Bronchial epithelial cell (primary cell): Measurements from ENCODE around the gene LCN10. TPM values are rescaled to one million over a fixed set of nuclear protein-coding genes. Genes with fewer than 3 reads are reported as not detected.

Experiments
- DNase-seq: peaks from one replicate; pipeline ENCODE4 v3.0.0-alpha.2; 2010; ENCODE audit warnings: low read depth
- FAIRE-seq: peaks from 2 replicates; lab custom pipeline; 2011; peaks lifted over from hg19 to GRCh38; lab: Jason Lieb, UNC
- H3K27me3 ChIP-seq: 2 replicates; pipeline ENCODE4 v1.5.1; 2011; ENCODE audit warnings: low read length; ENCODE audit not compliant: control insufficient read depth, insufficient read depth
- H3K36me3 ChIP-seq: 2 replicates; pipeline ENCODE4 v1.5.1; 2011; ENCODE audit warnings: low read length; ENCODE audit not compliant: control insufficient read depth, insufficient read depth
- H3K4me3 ChIP-seq: 2 replicates; pipeline ENCODE4 v1.5.1; 2011; ENCODE audit warnings: mild to moderate bottlenecking, low read depth, low read length, control low read depth
- total RNA-seq: library from RNA; depleted of rRNA; stranded (reverse); fragments of >200 nt; gene quantifications from 2 replicates; pipeline ENCODE4 v1.2.1, GENCODE V29; 2014
- TF ChIP-seq, protein P1 (sequence below): IDR thresholded peaks from 2 replicates; pipeline ENCODE4 v1.5.1; 2011; ENCODE audit warnings: mild to moderate bottlenecking, moderate library complexity, low read length, control low read depth, inconsistent platforms; ENCODE audit not compliant: insufficient read depth, severe bottlenecking

Gene LCN10
- total RNA-seq, 1 donor from 2014 or later, result not detected

DNA sequence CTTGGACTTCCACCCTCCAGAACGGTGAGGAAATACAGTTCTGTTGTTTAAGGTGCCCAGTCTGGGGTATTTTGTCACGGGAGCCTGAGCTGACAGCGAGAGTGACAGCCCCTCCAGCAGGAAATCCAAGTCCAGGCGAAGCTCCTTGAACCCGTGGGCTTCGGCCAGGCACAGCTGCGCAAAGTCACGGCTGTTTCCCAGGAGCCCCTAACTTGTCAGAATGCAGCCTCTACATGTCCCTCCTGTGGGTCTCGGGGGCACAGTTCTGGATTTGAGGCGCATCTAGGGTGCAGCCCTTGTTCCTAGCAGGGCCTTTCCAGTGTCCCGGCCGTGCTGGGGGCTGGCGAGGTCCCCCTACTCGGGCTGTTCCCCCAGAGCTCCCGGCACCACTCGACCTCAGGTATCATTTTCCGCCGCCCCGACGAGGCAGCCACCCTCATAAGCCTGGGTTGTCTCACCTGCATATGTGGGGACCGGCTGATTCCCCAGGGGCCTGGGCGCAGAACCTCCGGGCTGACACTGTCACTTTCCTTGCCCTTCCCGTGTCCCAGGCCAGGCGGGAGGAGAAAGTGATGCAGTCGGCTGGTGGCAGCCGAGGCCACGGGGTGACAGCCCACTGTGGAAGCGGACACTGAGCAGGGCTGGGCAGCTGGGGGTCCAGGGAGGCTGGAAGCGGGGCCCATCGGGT, 10.8 kb upstream of the LCN10 start:
- H3K27me3 ChIP-seq, result no peaks in the 10 kb centered on the region
- no peak for DNase-seq
- FAIRE-seq, result no peak
- no peak overlapping the region for H3K4me3 ChIP-seq
- TF ChIP-seq, protein P1, sequence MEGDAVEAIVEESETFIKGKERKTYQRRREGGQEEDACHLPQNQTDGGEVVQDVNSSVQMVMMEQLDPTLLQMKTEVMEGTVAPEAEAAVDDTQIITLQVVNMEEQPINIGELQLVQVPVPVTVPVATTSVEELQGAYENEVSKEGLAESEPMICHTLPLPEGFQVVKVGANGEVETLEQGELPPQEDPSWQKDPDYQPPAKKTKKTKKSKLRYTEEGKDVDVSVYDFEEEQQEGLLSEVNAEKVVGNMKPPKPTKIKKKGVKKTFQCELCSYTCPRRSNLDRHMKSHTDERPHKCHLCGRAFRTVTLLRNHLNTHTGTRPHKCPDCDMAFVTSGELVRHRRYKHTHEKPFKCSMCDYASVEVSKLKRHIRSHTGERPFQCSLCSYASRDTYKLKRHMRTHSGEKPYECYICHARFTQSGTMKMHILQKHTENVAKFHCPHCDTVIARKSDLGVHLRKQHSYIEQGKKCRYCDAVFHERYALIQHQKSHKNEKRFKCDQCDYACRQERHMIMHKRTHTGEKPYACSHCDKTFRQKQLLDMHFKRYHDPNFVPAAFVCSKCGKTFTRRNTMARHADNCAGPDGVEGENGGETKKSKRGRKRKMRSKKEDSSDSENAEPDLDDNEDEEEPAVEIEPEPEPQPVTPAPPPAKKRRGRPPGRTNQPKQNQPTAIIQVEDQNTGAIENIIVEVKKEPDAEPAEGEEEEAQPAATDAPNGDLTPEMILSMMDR, result no peak
- H3K36me3 ChIP-seq, result no peaks in the 10 kb centered on the region

DNA sequence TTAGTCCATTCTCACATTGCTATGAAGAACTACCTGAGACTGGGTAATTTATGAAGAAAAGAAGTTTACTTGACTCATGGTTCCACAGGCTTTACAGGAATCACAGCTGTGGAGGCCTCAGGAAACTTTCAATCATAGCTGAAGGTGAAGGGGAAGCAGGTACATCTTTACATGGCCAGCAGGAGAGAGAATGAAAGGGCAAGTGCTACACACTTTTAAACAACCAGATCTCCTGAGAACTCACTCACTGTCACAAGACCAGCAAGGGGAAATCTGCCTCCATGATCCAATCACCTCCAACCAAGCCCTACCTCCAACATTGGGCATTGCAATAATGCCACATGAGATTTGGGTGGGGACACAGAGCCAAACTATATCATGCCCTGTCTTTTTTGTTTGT, 9.1 kb upstream of the LCN10 start:
- Histone ChIP-seq H3K27me3 (no peaks in the 10 kb centered on the region), H3K36me3 (no peaks in the 10 kb centered on the region), H3K4me3 (no peak overlapping the region)
- FAIRE-seq (no peak), DNase-seq (no peak)
- TF ChIP-seq, protein P1, result no peak

DNA sequence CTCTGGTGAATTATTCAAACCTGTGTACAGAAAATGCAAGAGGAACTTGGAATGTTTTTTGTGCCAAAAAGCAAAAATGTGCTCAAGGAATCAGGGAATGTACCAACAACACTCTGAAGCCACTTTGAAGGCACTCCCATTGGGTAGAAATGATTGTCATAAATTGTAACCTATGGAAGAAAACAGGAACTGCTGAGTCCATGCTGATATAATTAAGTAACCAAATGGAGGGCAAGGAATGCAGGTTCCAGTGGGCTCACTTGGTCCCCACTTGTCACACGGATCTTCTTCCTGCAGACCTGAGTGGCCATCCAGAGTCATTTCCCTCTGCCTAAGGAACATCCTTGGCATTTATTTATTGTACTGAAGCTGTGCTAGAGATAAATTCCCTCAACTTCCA, 8.5 kb upstream of the LCN10 start:
- FAIRE-seq (no peak), DNase-seq (no peak)
- H3K27me3 ChIP-seq, result no peaks in the 10 kb centered on the region
- H3K4me3 ChIP-seq, result no peak overlapping the region
- no peaks in the 10 kb centered on the region for H3K36me3 ChIP-seq
- TF ChIP-seq, protein P1, result no peak

DNA sequence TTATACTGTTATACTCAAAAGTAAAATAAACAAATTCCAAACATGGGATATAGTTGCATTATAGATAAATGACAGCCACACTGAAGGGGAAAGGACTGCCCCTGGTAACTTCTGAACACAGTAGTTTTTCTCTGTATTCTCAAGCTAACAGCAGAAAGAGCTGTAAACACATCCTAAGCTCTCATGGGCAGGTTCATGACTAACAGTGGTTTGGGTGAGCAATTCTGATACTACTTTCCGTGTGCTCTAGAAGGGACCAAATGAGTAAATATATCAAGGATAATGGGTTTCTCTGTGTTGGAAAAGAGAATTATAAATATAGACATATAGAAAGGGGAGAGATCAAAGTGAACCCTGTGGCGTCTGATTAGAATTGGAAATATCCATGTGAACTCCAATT, 7.8 kb upstream of the LCN10 start:
- no peak for FAIRE-seq
- no peaks in the 10 kb centered on the region for H3K36me3 ChIP-seq
- peak; percentile 37 for DNase-seq
- H3K27me3 ChIP-seq, result no peaks in the 10 kb centered on the region
- TF ChIP-seq, protein P1, result no peak
- no peak overlapping the region for H3K4me3 ChIP-seq

DNA sequence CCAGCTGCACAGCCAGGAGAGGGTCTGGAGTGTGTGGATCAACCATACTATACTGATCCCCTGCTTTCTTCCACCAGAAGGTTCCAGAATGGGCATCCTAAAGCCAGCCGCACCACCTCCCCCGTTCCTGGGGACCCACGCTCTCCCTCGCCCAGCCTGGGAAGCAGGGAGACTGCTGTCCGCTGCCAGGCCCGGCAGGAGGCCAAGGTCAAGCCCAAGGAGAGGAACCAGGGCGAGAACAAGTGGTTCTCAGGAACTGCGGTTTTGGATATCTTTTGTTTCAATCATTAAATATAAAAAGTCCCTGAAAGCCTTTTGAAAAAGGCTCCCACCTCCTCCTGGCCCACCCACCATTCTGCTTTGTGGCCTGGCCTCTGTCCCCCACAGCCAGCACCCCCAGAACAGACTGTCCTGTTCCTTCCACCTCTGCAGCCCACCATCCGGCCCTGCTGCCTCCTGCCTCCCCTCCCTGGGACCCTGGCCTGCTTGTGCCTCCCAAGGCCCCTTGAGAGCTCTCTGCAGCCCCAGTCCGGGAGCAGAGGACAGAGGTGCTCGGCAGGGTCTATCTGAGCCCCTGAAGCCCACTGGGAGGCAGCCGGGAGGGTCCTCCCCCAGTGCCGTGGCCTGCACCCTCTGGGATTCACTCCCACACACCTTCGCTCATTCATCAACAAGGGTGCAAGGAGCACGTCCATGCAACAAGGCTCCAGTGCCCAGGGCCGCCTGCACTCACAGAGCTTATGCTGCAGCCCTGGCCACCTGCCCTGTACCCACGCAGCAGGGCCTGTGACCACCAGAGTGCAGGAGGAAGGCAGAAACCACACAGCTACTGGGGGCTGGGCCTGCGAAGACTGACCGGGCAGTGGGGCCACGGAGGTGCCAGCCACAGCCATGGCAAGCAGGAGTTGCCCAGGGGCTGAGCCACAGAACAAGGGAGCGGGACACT, 6.2 kb upstream of the LCN10 start:
- Histone ChIP-seq H3K27me3 (no peaks in the 10 kb centered on the region), H3K36me3 (no peaks in the 10 kb centered on the region), H3K4me3 (no peak overlapping the region)
- FAIRE-seq (no peak), DNase-seq (no peak)
- TF ChIP-seq, protein P1, result no peak
